Peyer's patch (tissue), 4 donors: Measurements from ENCODE around the gene KCNT1. TPM values are rescaled to one million over a fixed set of nuclear protein-coding genes. Genes with fewer than 3 reads are reported as not detected.

ENCODE experiments used
- DNase-seq, 3 donors: peaks; one replicate each; pipeline ENCODE4 v3.0.0-alpha.2; 2017 to 2019
- H3K27ac ChIP-seq, 4 donors: fragments of 200-600 bp; sonication (generic); one replicate each; pipeline ENCODE4 v1.5.1; 2016 to 2019
- H3K27me3 ChIP-seq, 2 donors: fragments of 200-600 bp; sonication (generic); one replicate each; pipeline ENCODE4 v1.5.1; 2019
- H3K36me3 ChIP-seq, 3 donors: fragments of 200-600 bp; sonication (generic); one replicate each; pipeline ENCODE4 v1.5.1; 2016 to 2019
- H3K4me1 ChIP-seq, 4 donors: fragments of 200-600 bp; sonication (generic); one replicate each; pipeline ENCODE4 v1.5.1; 2016 to 2019
- H3K4me3 ChIP-seq, 4 donors: fragments of 200-600 bp; sonication (generic); 1 replicate in 3 of 4; 2 replicates in 1 of 4; pipeline ENCODE4 v1.5.1; 2016 to 2019; ENCODE audit warnings: mild to moderate bottlenecking in 1 of 4
- H3K9me3 ChIP-seq, 4 donors: fragments of 200-600 bp; sonication (generic); one replicate each; pipeline ENCODE4 v1.5.1; 2016 to 2019; ENCODE audit warnings: mild to moderate bottlenecking in 1 of 4
- POLR2A ChIP-seq, 2 donors: fragments of 450-650 bp; IDR thresholded peaks; one replicate each; pipeline ENCODE4 v1.5.1; 2017; ENCODE audit warnings: antibody characterized with exemption in 2 of 2, mild to moderate bottlenecking in 2 of 2, moderate library complexity in 2 of 2
- total RNA-seq, 4 donors: library from RNA; depleted of rRNA; stranded (reverse); fragments of >200 nt; gene quantifications; one replicate each; pipeline ENCODE4 v1.1.0, GENCODE V29; 2016
- TF ChIP-seq, protein P1 (sequence below), 6 experiments: fragments of 450-650 bp in 4 of 6; fragments of 200-600 bp in 2 of 6; sonication (generic) in 1 of 6; IDR thresholded peaks; one replicate each; pipeline ENCODE4 v1.5.1; 2017 to 2019; ENCODE audit warnings: antibody characterized with exemption in 6 of 6, mild to moderate bottlenecking in 3 of 6, moderate library complexity in 1 of 6

KCNT1 gene
- total RNA-seq, 4 donors from 2014 or later = 0.27 TPM; not detected in 3

DNA sequence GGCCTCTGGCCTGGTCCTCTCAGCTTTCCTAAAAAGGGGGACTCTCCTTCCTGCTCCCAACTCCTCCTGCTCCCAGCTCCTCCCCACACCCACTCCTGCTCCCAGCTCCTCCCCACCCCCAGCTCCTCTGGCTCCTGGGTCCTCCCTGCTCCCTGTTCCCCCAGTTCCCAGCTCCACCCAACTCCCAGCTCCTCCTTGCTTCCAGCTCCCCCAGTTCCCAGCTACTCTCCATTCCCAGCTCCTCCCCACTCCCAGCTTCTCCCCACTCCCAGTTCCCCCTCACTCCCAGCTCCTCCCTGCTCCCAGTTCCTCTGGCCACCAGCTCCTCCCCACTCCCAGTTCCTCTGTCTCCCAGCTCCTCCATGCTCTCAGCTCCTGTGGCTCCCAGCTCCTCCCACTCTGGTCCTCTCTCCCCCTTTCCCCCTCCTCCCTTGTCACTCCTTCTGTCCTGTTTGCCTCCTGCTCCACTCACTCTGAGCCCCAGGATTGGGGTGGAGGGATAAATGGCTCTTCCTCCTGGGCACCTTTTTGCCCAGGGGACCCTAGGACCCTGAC is 75.7 kb downstream of the KCNT1 start:
- H3K36me3 ChIP-seq = no peaks in the 10 kb centered on the region
- no peaks in the 10 kb centered on the region for H3K27me3 ChIP-seq
- H3K4me3 ChIP-seq = no peak overlapping the region
- no peak for DNase-seq
- no peak overlapping the region for H3K27ac ChIP-seq
- no peaks in the 10 kb centered on the region for H3K4me1 ChIP-seq
- TF ChIP-seq POLR2A (IDR thresholded peaks at IDR 0.05) = no peak
- TF ChIP-seq, protein P1, sequence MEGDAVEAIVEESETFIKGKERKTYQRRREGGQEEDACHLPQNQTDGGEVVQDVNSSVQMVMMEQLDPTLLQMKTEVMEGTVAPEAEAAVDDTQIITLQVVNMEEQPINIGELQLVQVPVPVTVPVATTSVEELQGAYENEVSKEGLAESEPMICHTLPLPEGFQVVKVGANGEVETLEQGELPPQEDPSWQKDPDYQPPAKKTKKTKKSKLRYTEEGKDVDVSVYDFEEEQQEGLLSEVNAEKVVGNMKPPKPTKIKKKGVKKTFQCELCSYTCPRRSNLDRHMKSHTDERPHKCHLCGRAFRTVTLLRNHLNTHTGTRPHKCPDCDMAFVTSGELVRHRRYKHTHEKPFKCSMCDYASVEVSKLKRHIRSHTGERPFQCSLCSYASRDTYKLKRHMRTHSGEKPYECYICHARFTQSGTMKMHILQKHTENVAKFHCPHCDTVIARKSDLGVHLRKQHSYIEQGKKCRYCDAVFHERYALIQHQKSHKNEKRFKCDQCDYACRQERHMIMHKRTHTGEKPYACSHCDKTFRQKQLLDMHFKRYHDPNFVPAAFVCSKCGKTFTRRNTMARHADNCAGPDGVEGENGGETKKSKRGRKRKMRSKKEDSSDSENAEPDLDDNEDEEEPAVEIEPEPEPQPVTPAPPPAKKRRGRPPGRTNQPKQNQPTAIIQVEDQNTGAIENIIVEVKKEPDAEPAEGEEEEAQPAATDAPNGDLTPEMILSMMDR (IDR thresholded peaks at IDR 0.05) = no peak
- H3K9me3 ChIP-seq = no peaks in the 10 kb centered on the region

GRCh38 chr9:135778421-135778820 is 76.4 kb downstream of the KCNT1 start:
- Histone ChIP-seq H3K27ac (no peak overlapping the region), H3K4me1 (no peaks in the 10 kb centered on the region), H3K27me3 (no peaks in the 10 kb centered on the region), H3K4me3 (no peak overlapping the region), H3K9me3 (no peaks in the 10 kb centered on the region), H3K36me3 (no peaks in the 10 kb centered on the region)
- DNase-seq = no peak
- TF ChIP-seq, protein P1 (IDR thresholded peaks at IDR 0.05) = no peak
- no peak for TF ChIP-seq POLR2A (IDR thresholded peaks at IDR 0.05)

GRCh38 chr9:135779571-135779970 is 77.6 kb downstream of the KCNT1 start:
- no peak overlapping the region for H3K27ac ChIP-seq
- no peak for TF ChIP-seq POLR2A (IDR thresholded peaks at IDR 0.05)
- TF ChIP-seq, protein P1 (IDR thresholded peaks at IDR 0.05) = no peak
- H3K9me3 ChIP-seq = no peaks in the 10 kb centered on the region
- no peak overlapping the region for H3K4me3 ChIP-seq
- no peaks in the 10 kb centered on the region for H3K27me3 ChIP-seq
- H3K4me1 ChIP-seq = no peaks in the 10 kb centered on the region
- no peaks in the 10 kb centered on the region for H3K36me3 ChIP-seq
- DNase-seq = no peak

- no peaks in the 10 kb centered on the region for H3K9me3 ChIP-seq
- no peak for DNase-seq
- H3K4me3 ChIP-seq = no peak overlapping the region
- no peaks in the 10 kb centered on the region for H3K36me3 ChIP-seq
- no peak overlapping the region for H3K27ac ChIP-seq
- H3K4me1 ChIP-seq = no peaks in the 10 kb centered on the region
- TF ChIP-seq, protein P1 (IDR thresholded peaks at IDR 0.05) = no peak
- no peak for TF ChIP-seq POLR2A (IDR thresholded peaks at IDR 0.05)
- no peaks in the 10 kb centered on the region for H3K27me3 ChIP-seq
These were observed 78.1 kb downstream of the KCNT1 start for GRCh38 chr9:135780086-135780485.

- no peak for DNase-seq
- Histone ChIP-seq H3K27ac (no peak overlapping the region), H3K9me3 (no peaks in the 10 kb centered on the region), H3K4me3 (no peak overlapping the region), H3K4me1 (no peaks in the 10 kb centered on the region), H3K36me3 (no peaks in the 10 kb centered on the region), H3K27me3 (no peaks in the 10 kb centered on the region)
- TF ChIP-seq POLR2A (IDR thresholded peaks at IDR 0.05) = no peak
- TF ChIP-seq, protein P1 (IDR thresholded peaks at IDR 0.05) = no peak
These were observed 78.6 kb downstream of the KCNT1 start for GRCh38 chr9:135780626-135781025.

DNA sequence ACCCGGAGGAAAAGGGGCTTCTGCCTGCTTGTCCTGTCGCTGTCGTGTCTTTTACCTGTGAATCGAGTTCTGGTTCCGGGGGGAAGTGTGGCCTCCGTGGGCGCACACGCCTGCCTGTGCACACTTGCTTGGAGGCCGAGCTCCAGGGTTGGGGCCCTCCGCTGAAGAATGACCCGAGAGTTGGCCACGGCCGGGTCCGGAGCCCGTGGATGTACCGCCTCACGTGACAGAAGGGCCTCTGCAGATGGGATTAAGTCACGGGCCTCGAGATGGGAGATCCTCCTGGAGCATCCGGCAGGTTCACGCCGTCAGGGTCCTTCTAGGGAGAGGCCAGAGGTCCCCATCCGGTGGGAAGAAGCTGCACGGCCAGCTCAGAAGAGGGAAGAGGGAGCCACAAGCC is 81.0 kb downstream of the KCNT1 start:
- TF ChIP-seq POLR2A (IDR thresholded peaks at IDR 0.05) = no peak
- TF ChIP-seq, protein P1 (IDR thresholded peaks at IDR 0.05) = no peak
- H3K9me3 ChIP-seq = no peaks in the 10 kb centered on the region
- no peak overlapping the region for H3K27ac ChIP-seq
- H3K27me3 ChIP-seq = no peaks in the 10 kb centered on the region
- H3K4me3 ChIP-seq = no peak overlapping the region
- H3K4me1 ChIP-seq = no peaks in the 10 kb centered on the region
- DNase-seq = no peak
- H3K36me3 ChIP-seq = no peaks in the 10 kb centered on the region
